HL-60 (cell line): Measurements from ENCODE around the gene DMRT1.

Source experiments
- CTCF ChIP-seq: IDR thresholded peaks from one replicate; pipeline ENCODE4 v1.5.1; 2011; ENCODE audit warnings: low read length, control low read depth, inconsistent platforms; ENCODE audit not compliant: insufficient read depth
- GABPA ChIP-seq: IDR thresholded peaks from 2 replicates; pipeline ENCODE4 v1.6.1; 2012; ENCODE audit warnings: low read depth
- POLR2AphosphoS5 ChIP-seq: IDR thresholded peaks from 2 replicates; pipeline ENCODE4 v1.6.1; 2012; ENCODE audit warnings: low read depth
- SPI1 ChIP-seq: IDR thresholded peaks from 2 replicates; pipeline ENCODE4 v1.6.1; 2012; ENCODE audit warnings: low read depth, mild to moderate bottlenecking, borderline replicate concordance

GRCh38 chr9:893843-894420 is 52.4 kb downstream of the DMRT1 start:
- TF ChIP-seq CTCF (peak; percentile 75), POLR2AphosphoS5 (no peak), GABPA (no peak), SPI1 (no peak)
